ENCODE measurements around the gene SMG7.
A peak's percentile ranks its signal among the peaks of the same experiment; 100 is the strongest.
"Not testable (repeated sequence)": the region's sequence is repeated elsewhere in the genome, so short reads cannot be mapped to it uniquely, and the experiment has no call there.

Gene SMG7

GRCh38 chr1:183472488-183473216 is at the start of gene SMG7:
Gene SMG7, plus strand, starts transcription at chr1:183472499. Its CDS starts 122 bp downstream, at chr1:183472621.
- DNase-seq (ENCODE audit: low spot score): peak; percentile 37

GRCh38 chr1:183423541-183423940 is 48.8 kb upstream of the SMG7 start:
- no peak for DNase-seq (ENCODE audit: low spot score)

GRCh38 chr1:183424691-183425090 is 47.6 kb upstream of the SMG7 start:
- no peak for DNase-seq (ENCODE audit: low spot score)

- not testable (repeated sequence) for DNase-seq (ENCODE audit: low spot score)
Observed at GRCh38 chr1:183427591-183427990, 44.7 kb upstream of the SMG7 start.

GRCh38 chr1:183431840-183432547 is 40.3 kb upstream of the SMG7 start:
- no peak for DNase-seq (ENCODE audit: low spot score)

GRCh38 chr1:183432548-183432875 is 39.8 kb upstream of the SMG7 start:
- DNase-seq (ENCODE audit: low spot score): no peak

- no peak for DNase-seq (ENCODE audit: low spot score)
Observed at GRCh38 chr1:183433703-183434102, 38.6 kb upstream of the SMG7 start.

- no peak for DNase-seq (ENCODE audit: low spot score)
Observed at GRCh38 chr1:183435497-183435896, 36.8 kb upstream of the SMG7 start.

GRCh38 chr1:183438060-183438459 is 34.2 kb upstream of the SMG7 start:
- DNase-seq (ENCODE audit: low spot score): no peak

- no peak for DNase-seq (ENCODE audit: low spot score)
Observed at GRCh38 chr1:183443011-183443410, 29.3 kb upstream of the SMG7 start.

- no peak for DNase-seq (ENCODE audit: low spot score)
Observed at GRCh38 chr1:183443466-183443865, 28.8 kb upstream of the SMG7 start.

- no peak for DNase-seq (ENCODE audit: low spot score)
Observed at GRCh38 chr1:183444243-183444642, 28.1 kb upstream of the SMG7 start.

GRCh38 chr1:183449223-183449770 is 23.0 kb upstream of the SMG7 start:
- no peak for DNase-seq (ENCODE audit: low spot score)

GRCh38 chr1:183450093-183450492 is 22.2 kb upstream of the SMG7 start:
- no peak for DNase-seq (ENCODE audit: low spot score)

- DNase-seq (ENCODE audit: low spot score): no peak
Observed at GRCh38 chr1:183454377-183454776, 17.9 kb upstream of the SMG7 start.

GRCh38 chr1:183456826-183457225 is 15.5 kb upstream of the SMG7 start:
- DNase-seq (ENCODE audit: low spot score): no peak

GRCh38 chr1:183457449-183457848 is 14.8 kb upstream of the SMG7 start:
- no peak for DNase-seq (ENCODE audit: low spot score)

GRCh38 chr1:183460596-183460995 is 11.7 kb upstream of the SMG7 start:
- DNase-seq (ENCODE audit: low spot score): no peak

GRCh38 chr1:183461350-183461749 is 10.9 kb upstream of the SMG7 start:
- DNase-seq (ENCODE audit: low spot score): no peak

- DNase-seq (ENCODE audit: low spot score): no peak
Observed at GRCh38 chr1:183463566-183463965, 8.7 kb upstream of the SMG7 start.

GRCh38 chr1:183466781-183467180 is 5.5 kb upstream of the SMG7 start:
- no peak for DNase-seq (ENCODE audit: low spot score)

- DNase-seq (ENCODE audit: low spot score): no peak
Observed at GRCh38 chr1:183467687-183468086, 4.6 kb upstream of the SMG7 start.

- peak; percentile 85 for DNase-seq (ENCODE audit: low spot score)
Observed at GRCh38 chr1:183470147-183470960, 1.9 kb upstream of the SMG7 start.
